Colon (tissue), 2 donors: ENCODE results near the gene KDM4C.

Experiments
- FAIRE-seq: peaks from 2 replicates; lab custom pipeline; 2012; peaks lifted over from hg19 to GRCh38; lab: Jason Lieb, UNC
- donor health status: control.
- donor health status: control.

Gene KDM4C

GRCh38 chr9:7143645-7144200 is 385.9 kb downstream of the KDM4C start:
- no peak for FAIRE-seq

GRCh38 chr9:7144265-7145046 is 386.7 kb downstream of the KDM4C start:
- no peak for FAIRE-seq

GRCh38 chr9:7145361-7146069 is 387.7 kb downstream of the KDM4C start:
- FAIRE-seq, result no peak

- FAIRE-seq, result no peak
These were observed 388.8 kb downstream of the KDM4C start for GRCh38 chr9:7146582-7146981.

GRCh38 chr9:7147121-7148090 is 389.6 kb downstream of the KDM4C start:
- FAIRE-seq, result no peak

GRCh38 chr9:7148243-7148765 is 390.5 kb downstream of the KDM4C start:
- FAIRE-seq, result no peak

DNA sequence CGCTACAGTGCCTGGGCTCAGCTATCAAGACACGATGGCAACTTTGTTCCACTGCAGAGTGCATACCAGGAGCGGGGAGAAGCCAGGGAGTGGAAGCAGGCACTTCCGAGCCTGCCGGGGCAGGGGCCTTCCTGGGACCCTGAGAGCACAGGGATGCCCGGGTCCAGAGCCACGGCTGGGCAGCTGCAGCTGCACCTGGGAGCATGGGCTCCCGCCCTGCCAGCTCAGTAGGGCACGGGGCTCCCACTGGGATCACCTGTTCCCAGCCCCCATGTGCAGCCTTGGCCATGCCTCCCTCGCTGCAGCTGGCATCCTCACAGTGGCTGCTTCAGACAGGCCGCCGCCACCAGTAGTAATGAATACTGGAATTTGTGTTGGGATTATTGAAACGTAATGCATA is 391.5 kb downstream of the KDM4C start:
- FAIRE-seq, result no peak

GRCh38 chr9:7150153-7150890 is 392.5 kb downstream of the KDM4C start:
- no peak for FAIRE-seq

DNA sequence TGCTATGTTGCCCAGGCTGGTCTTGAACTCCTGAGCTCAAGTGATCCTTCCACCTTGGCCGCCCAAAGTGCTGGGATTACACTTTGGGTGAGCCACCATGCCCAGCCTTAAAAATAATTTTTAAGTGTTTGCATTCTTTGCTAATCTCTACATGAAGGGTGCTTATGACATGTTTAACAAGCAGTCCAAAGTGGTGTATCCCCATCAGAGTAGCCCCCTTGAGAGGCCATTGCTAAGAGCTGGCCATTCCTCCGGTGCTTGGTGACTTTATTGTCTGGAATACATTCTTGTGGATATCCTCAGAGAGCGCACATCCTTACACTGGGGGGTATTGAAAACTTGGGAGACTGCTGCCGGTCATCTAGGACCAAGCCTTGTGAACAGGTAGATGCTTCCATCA is 395.4 kb downstream of the KDM4C start:
- FAIRE-seq, result no peak

DNA sequence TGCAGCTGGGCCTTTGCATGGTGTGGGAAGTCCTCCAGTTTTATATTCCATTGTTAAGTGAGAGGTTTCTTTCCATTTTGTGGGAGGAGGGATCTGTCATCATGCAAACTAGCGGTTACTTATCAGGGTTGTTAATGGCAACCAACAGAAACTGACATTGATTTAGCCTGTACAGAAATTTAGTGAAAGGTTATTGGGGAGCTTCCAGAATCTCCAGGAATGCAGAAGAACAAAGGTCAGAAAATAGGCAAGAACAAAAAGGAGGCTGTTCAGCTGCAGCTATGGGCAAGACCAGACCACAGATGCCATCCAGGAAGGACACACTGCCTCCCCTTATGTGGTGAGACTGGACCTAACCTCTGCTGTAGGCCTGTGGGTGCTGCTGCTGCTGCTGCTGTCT is 395.8 kb downstream of the KDM4C start:
- no peak for FAIRE-seq

- no peak for FAIRE-seq
These were observed 396.3 kb downstream of the KDM4C start for GRCh38 chr9:7154003-7154619.

DNA sequence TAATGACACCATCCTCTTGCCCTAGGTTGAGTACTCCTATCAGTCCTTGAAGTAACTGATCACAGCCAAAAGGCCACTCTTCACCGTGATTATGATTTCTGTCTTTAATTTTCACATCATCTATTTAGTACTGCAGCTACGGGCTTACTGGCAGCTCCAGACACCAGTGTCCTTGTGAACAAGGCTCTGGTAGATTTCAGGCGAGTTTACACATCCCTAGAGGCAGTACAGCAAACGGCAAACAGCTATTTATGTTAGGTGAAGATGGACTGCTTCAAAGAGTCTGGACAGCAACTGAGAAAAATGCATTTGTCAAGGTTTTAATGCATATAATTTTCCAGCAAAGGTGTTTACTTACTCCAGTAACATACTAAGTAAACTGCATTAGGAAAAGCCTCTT is 396.9 kb downstream of the KDM4C start:
- no peak for FAIRE-seq

- FAIRE-seq, result no peak
These were observed 403.7 kb downstream of the KDM4C start for GRCh38 chr9:7161469-7161868.

- no peak for FAIRE-seq
These were observed 406.2 kb downstream of the KDM4C start for GRCh38 chr9:7163932-7164331.

DNA sequence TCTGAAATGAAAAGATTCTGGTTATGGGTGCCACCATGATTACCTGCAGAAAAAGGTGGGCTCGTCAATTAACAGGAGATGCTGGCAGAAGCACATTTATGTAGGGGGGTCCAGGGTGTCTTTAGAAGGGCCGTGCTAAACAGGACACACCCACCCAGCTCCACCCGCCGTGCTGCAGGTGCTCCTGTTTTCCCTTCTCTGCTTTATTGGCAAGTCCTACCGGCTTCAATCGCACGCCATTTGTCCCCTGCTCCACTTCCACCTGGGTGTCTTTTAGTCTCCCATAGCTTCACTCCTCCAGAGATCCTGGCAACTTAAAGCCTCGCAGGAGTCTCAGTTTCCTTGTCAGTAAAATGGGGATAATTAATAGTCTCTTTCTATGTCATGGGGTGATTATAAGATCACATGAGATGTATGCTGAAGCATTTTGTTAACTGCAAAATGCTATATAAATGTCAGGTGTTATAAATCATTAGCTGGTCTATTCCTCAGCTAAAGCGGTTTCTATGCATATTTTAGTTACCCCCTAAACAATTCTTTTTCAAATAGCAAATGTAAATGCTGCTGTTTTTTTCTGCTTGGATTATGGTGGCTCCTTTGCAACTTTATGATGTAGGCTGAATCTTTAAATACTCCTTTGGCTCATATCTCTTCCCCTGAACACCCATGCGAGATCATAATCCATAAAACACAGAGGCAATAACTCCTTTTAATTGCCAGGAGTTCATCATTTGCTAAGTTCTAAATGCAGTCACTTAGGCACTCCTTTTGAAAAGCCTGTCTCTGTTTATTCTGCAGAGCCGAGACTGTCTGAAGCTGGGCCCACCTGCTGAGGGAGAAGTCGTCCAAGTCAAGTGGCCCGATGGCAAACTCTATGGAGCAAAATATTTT is 406.9 kb downstream of the KDM4C start:
- no peak for FAIRE-seq

- no peak for FAIRE-seq
These were observed 407.7 kb downstream of the KDM4C start for GRCh38 chr9:7165331-7165975.

GRCh38 chr9:7166074-7166473 is 408.3 kb downstream of the KDM4C start:
- FAIRE-seq, result no peak

GRCh38 chr9:7169717-7170389 is 412.1 kb downstream of the KDM4C start:
- FAIRE-seq, result no peak
